ENCODE data around the gene NIPSNAP2. TPM values are rescaled to one million over a fixed set of nuclear protein-coding genes. Genes with fewer than 3 reads are reported as not detected.

NIPSNAP2 gene
- total RNA-seq, 1 experiment from 2014 or later: 38.5 TPM

DNA sequence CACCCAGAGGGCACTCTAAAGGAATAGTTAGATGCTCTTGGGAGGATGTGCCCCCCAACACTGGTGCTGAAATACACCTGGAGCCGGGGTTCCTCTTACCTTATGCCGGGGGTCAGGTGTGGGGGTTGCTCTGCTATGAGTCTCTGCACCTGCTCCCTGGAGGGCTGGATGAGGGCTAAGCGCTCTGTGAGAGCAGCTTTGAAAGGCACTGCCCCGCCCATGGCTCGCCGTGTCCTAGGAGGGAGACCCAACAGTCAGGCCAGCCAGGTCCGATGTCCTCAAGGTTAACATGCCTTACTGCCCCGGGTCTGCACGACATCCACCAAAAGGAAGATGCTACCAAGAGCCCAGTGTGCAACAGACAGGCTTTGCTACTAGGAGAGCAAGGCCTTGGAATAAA lies 55.1 kb downstream of the NIPSNAP2 start (continued):
- TF ChIP-seq, protein P1, sequence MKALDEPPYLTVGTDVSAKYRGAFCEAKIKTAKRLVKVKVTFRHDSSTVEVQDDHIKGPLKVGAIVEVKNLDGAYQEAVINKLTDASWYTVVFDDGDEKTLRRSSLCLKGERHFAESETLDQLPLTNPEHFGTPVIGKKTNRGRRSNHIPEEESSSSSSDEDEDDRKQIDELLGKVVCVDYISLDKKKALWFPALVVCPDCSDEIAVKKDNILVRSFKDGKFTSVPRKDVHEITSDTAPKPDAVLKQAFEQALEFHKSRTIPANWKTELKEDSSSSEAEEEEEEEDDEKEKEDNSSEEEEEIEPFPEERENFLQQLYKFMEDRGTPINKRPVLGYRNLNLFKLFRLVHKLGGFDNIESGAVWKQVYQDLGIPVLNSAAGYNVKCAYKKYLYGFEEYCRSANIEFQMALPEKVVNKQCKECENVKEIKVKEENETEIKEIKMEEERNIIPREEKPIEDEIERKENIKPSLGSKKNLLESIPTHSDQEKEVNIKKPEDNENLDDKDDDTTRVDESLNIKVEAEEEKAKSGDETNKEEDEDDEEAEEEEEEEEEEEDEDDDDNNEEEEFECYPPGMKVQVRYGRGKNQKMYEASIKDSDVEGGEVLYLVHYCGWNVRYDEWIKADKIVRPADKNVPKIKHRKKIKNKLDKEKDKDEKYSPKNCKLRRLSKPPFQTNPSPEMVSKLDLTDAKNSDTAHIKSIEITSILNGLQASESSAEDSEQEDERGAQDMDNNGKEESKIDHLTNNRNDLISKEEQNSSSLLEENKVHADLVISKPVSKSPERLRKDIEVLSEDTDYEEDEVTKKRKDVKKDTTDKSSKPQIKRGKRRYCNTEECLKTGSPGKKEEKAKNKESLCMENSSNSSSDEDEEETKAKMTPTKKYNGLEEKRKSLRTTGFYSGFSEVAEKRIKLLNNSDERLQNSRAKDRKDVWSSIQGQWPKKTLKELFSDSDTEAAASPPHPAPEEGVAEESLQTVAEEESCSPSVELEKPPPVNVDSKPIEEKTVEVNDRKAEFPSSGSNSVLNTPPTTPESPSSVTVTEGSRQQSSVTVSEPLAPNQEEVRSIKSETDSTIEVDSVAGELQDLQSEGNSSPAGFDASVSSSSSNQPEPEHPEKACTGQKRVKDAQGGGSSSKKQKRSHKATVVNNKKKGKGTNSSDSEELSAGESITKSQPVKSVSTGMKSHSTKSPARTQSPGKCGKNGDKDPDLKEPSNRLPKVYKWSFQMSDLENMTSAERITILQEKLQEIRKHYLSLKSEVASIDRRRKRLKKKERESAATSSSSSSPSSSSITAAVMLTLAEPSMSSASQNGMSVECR (CRISPR knock-in tag; IDR thresholded peaks at IDR 0.05; ENCODE audit: borderline replicate concordance): no peak
- TF ChIP-seq NR3C1 (CRISPR knock-in tag; conservative IDR thresholded peaks at IDR 0.05; ENCODE audit: low read depth): no peak
- no peak for TF ChIP-seq JAZF1 (CRISPR knock-in tag; IDR thresholded peaks at IDR 0.05)
- TF ChIP-seq, protein P2, sequence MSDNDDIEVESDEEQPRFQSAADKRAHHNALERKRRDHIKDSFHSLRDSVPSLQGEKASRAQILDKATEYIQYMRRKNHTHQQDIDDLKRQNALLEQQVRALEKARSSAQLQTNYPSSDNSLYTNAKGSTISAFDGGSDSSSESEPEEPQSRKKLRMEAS (CRISPR knock-in tag; IDR thresholded peaks at IDR 0.05): no peak
- TF ChIP-seq, protein P3, sequence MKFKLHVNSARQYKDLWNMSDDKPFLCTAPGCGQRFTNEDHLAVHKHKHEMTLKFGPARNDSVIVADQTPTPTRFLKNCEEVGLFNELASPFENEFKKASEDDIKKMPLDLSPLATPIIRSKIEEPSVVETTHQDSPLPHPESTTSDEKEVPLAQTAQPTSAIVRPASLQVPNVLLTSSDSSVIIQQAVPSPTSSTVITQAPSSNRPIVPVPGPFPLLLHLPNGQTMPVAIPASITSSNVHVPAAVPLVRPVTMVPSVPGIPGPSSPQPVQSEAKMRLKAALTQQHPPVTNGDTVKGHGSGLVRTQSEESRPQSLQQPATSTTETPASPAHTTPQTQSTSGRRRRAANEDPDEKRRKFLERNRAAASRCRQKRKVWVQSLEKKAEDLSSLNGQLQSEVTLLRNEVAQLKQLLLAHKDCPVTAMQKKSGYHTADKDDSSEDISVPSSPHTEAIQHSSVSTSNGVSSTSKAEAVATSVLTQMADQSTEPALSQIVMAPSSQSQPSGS (CRISPR knock-in tag; IDR thresholded peaks at IDR 0.05; ENCODE audit: borderline replicate concordance, low read depth): no peak
- no peak for TF ChIP-seq CBFB (CRISPR knock-in tag; IDR thresholded peaks at IDR 0.05; ENCODE audit: low read depth)

DNA sequence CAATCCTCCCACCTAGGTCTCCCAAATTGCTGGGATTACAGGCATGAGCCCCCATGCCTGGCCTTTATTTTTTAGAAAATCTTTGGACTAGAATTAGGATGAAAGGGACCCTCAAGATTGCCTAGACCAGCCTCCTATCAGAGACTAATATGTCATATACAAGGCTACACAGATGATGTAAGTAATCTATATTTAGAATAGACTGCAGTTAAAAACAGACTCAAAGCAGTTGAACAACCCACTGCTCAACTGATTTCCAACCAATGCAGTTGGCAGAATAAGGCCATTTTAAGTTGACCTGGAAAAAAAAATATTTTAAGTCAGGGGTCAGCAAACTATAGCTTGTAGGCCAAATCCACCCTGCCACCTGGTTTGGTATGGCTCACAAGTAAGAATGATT lies 59.1 kb downstream of the NIPSNAP2 start:
- Mint-ChIP-seq H3K4me1 (no peaks in the 10 kb centered on the region), H3K4me3 (no peak overlapping the region), H3K27me3 (ENCODE audit: low read depth) (no peaks in the 10 kb centered on the region), H3K27ac (no peak overlapping the region), H3K36me3 (peaks cover 29% of the 10 kb centered on the region), H3K9me3 (no peaks in the 10 kb centered on the region)
- ChIA-PET POLR2A (interaction anchor here (1.3 kb wide), 1 partner anchor 11 kb away, joined by 3 read pairs; no protein-coding TSS in a partner anchor), CTCF (no interaction called here)
- no peak for DNase-seq (ENCODE audit: low spot score)
- no peak for ATAC-seq
- TF ChIP-seq, protein P4, sequence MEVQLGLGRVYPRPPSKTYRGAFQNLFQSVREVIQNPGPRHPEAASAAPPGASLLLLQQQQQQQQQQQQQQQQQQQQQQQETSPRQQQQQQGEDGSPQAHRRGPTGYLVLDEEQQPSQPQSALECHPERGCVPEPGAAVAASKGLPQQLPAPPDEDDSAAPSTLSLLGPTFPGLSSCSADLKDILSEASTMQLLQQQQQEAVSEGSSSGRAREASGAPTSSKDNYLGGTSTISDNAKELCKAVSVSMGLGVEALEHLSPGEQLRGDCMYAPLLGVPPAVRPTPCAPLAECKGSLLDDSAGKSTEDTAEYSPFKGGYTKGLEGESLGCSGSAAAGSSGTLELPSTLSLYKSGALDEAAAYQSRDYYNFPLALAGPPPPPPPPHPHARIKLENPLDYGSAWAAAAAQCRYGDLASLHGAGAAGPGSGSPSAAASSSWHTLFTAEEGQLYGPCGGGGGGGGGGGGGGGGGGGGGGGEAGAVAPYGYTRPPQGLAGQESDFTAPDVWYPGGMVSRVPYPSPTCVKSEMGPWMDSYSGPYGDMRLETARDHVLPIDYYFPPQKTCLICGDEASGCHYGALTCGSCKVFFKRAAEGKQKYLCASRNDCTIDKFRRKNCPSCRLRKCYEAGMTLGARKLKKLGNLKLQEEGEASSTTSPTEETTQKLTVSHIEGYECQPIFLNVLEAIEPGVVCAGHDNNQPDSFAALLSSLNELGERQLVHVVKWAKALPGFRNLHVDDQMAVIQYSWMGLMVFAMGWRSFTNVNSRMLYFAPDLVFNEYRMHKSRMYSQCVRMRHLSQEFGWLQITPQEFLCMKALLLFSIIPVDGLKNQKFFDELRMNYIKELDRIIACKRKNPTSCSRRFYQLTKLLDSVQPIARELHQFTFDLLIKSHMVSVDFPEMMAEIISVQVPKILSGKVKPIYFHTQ (CRISPR knock-in tag; IDR thresholded peaks at IDR 0.05): no peak
- TF ChIP-seq, protein P5, sequence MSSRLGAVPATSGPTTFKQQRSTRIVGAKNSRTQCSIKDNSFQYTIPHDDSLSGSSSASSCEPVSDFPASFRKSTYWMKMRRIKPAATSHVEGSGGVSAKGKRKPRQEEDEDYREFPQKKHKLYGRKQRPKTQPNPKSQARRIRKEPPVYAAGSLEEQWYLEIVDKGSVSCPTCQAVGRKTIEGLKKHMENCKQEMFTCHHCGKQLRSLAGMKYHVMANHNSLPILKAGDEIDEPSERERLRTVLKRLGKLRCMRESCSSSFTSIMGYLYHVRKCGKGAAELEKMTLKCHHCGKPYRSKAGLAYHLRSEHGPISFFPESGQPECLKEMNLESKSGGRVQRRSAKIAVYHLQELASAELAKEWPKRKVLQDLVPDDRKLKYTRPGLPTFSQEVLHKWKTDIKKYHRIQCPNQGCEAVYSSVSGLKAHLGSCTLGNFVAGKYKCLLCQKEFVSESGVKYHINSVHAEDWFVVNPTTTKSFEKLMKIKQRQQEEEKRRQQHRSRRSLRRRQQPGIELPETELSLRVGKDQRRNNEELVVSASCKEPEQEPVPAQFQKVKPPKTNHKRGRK (CRISPR knock-in tag; IDR thresholded peaks at IDR 0.05; ENCODE audit: borderline replicate concordance): no peak
- TF ChIP-seq, protein P6, sequence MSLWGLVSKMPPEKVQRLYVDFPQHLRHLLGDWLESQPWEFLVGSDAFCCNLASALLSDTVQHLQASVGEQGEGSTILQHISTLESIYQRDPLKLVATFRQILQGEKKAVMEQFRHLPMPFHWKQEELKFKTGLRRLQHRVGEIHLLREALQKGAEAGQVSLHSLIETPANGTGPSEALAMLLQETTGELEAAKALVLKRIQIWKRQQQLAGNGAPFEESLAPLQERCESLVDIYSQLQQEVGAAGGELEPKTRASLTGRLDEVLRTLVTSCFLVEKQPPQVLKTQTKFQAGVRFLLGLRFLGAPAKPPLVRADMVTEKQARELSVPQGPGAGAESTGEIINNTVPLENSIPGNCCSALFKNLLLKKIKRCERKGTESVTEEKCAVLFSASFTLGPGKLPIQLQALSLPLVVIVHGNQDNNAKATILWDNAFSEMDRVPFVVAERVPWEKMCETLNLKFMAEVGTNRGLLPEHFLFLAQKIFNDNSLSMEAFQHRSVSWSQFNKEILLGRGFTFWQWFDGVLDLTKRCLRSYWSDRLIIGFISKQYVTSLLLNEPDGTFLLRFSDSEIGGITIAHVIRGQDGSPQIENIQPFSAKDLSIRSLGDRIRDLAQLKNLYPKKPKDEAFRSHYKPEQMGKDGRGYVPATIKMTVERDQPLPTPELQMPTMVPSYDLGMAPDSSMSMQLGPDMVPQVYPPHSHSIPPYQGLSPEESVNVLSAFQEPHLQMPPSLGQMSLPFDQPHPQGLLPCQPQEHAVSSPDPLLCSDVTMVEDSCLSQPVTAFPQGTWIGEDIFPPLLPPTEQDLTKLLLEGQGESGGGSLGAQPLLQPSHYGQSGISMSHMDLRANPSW (CRISPR knock-in tag; conservative IDR thresholded peaks at IDR 0.05; ENCODE audit: low read depth): no peak
- TF ChIP-seq, protein P7, sequence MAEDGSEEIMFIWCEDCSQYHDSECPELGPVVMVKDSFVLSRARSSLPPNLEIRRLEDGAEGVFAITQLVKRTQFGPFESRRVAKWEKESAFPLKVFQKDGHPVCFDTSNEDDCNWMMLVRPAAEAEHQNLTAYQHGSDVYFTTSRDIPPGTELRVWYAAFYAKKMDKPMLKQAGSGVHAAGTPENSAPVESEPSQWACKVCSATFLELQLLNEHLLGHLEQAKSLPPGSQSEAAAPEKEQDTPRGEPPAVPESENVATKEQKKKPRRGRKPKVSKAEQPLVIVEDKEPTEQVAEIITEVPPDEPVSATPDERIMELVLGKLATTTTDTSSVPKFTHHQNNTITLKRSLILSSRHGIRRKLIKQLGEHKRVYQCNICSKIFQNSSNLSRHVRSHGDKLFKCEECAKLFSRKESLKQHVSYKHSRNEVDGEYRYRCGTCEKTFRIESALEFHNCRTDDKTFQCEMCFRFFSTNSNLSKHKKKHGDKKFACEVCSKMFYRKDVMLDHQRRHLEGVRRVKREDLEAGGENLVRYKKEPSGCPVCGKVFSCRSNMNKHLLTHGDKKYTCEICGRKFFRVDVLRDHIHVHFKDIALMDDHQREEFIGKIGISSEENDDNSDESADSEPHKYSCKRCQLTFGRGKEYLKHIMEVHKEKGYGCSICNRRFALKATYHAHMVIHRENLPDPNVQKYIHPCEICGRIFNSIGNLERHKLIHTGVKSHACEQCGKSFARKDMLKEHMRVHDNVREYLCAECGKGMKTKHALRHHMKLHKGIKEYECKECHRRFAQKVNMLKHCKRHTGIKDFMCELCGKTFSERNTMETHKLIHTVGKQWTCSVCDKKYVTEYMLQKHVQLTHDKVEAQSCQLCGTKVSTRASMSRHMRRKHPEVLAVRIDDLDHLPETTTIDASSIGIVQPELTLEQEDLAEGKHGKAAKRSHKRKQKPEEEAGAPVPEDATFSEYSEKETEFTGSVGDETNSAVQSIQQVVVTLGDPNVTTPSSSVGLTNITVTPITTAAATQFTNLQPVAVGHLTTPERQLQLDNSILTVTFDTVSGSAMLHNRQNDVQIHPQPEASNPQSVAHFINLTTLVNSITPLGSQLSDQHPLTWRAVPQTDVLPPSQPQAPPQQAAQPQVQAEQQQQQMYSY (CRISPR knock-in tag; IDR thresholded peaks at IDR 0.05): no peak
- TF ChIP-seq, protein P8, sequence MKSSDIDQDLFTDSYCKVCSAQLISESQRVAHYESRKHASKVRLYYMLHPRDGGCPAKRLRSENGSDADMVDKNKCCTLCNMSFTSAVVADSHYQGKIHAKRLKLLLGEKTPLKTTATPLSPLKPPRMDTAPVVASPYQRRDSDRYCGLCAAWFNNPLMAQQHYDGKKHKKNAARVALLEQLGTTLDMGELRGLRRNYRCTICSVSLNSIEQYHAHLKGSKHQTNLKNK (CRISPR knock-in tag; IDR thresholded peaks at IDR 0.05): no peak
- TF ChIP-seq, protein P9, sequence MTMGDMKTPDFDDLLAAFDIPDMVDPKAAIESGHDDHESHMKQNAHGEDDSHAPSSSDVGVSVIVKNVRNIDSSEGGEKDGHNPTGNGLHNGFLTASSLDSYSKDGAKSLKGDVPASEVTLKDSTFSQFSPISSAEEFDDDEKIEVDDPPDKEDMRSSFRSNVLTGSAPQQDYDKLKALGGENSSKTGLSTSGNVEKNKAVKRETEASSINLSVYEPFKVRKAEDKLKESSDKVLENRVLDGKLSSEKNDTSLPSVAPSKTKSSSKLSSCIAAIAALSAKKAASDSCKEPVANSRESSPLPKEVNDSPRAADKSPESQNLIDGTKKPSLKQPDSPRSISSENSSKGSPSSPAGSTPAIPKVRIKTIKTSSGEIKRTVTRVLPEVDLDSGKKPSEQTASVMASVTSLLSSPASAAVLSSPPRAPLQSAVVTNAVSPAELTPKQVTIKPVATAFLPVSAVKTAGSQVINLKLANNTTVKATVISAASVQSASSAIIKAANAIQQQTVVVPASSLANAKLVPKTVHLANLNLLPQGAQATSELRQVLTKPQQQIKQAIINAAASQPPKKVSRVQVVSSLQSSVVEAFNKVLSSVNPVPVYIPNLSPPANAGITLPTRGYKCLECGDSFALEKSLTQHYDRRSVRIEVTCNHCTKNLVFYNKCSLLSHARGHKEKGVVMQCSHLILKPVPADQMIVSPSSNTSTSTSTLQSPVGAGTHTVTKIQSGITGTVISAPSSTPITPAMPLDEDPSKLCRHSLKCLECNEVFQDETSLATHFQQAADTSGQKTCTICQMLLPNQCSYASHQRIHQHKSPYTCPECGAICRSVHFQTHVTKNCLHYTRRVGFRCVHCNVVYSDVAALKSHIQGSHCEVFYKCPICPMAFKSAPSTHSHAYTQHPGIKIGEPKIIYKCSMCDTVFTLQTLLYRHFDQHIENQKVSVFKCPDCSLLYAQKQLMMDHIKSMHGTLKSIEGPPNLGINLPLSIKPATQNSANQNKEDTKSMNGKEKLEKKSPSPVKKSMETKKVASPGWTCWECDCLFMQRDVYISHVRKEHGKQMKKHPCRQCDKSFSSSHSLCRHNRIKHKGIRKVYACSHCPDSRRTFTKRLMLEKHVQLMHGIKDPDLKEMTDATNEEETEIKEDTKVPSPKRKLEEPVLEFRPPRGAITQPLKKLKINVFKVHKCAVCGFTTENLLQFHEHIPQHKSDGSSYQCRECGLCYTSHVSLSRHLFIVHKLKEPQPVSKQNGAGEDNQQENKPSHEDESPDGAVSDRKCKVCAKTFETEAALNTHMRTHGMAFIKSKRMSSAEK (CRISPR knock-in tag; IDR thresholded peaks at IDR 0.05; ENCODE audit: borderline replicate concordance): no peak
